H9 (cell line): Measurements from ENCODE around the gene IFIT1B. TPM values are rescaled to one million over a fixed set of nuclear protein-coding genes. Genes with fewer than 3 reads are reported as not detected.

ENCODE experiments used
- DNase-seq: peaks from one replicate; pipeline ENCODE4 v3.0.0-alpha.2; 2017
- H2AFZ ChIP-seq: one replicate; pipeline ENCODE4 v1.6.1; 2013; ENCODE audit warnings: mild to moderate bottlenecking, low read length, control low read depth, moderate library complexity
- H2AK5ac ChIP-seq: 2 replicates; pipeline ENCODE4 v1.6.1; 2013; ENCODE audit warnings: low read length, control low read depth, mixed read lengths; ENCODE audit not compliant: insufficient read length
- H2BK120ac ChIP-seq: one replicate; pipeline ENCODE4 v1.6.1; 2013; ENCODE audit warnings: low read depth, mild to moderate bottlenecking, low read length, control low read depth, inconsistent platforms; ENCODE audit not compliant: poor library complexity, severe bottlenecking
- H2BK12ac ChIP-seq: 2 replicates; pipeline ENCODE4 v1.6.1; 2013; ENCODE audit warnings: low read length, control low read depth, mixed read lengths, low read depth; ENCODE audit not compliant: insufficient read length
- H2BK15ac ChIP-seq: 2 replicates; pipeline ENCODE4 v1.6.1; 2013; ENCODE audit warnings: low read depth, low read length, control low read depth
- H2BK20ac ChIP-seq: one replicate; pipeline ENCODE4 v1.6.1; 2013; ENCODE audit warnings: low read depth, mild to moderate bottlenecking, low read length, control low read depth, inconsistent platforms; ENCODE audit not compliant: poor library complexity, severe bottlenecking
- H2BK5ac ChIP-seq: 2 replicates; pipeline ENCODE4 v1.6.1; 2013; ENCODE audit warnings: low read length, control low read depth, mixed read lengths; ENCODE audit not compliant: insufficient read length
- H3K14ac ChIP-seq: 2 replicates; pipeline ENCODE4 v1.6.1; 2013; ENCODE audit warnings: low read length, control low read depth; ENCODE audit not compliant: insufficient read depth
- H3K18ac ChIP-seq: 2 replicates; pipeline ENCODE4 v1.6.1; 2013; ENCODE audit warnings: low read depth, mild to moderate bottlenecking, mixed read lengths, low read length, control low read depth; ENCODE audit not compliant: insufficient read length
- H3K23ac ChIP-seq: 2 replicates; pipeline ENCODE4 v1.6.1; 2013; ENCODE audit warnings: low read length, control low read depth, mixed read lengths, low read depth; ENCODE audit not compliant: insufficient read length
- H3K23me2 ChIP-seq: 2 replicates; pipeline ENCODE4 v1.6.1; 2013; ENCODE audit warnings: low read depth, mild to moderate bottlenecking, mixed read lengths, low read length, control low read depth; ENCODE audit not compliant: insufficient read length, poor library complexity, severe bottlenecking
- H3K27ac ChIP-seq: 2 replicates; pipeline ENCODE4 v1.5.1; 2013; ENCODE audit warnings: low read length, control low read depth, mixed read lengths, low read depth; ENCODE audit not compliant: insufficient read length
- H3K27me3 ChIP-seq: 2 replicates; pipeline ENCODE4 v1.6.1; 2013; ENCODE audit warnings: low read length, control low read depth, inconsistent platforms; ENCODE audit not compliant: insufficient read depth
- H3K4ac ChIP-seq: 2 replicates; pipeline ENCODE4 v1.6.1; 2013; ENCODE audit warnings: low read depth, mild to moderate bottlenecking, control low read depth, inconsistent platforms, low read length, moderate library complexity
- H3K4me1 ChIP-seq: 2 replicates; pipeline ENCODE4 v1.6.1; 2013; ENCODE audit warnings: low read length, control low read depth, inconsistent platforms; ENCODE audit not compliant: insufficient read depth
- H3K4me2 ChIP-seq: 2 replicates; pipeline ENCODE4 v1.6.1; 2013; ENCODE audit warnings: low read length, control low read depth, mixed read lengths; ENCODE audit not compliant: insufficient read length, insufficient read depth
- H3K56ac ChIP-seq: 2 replicates; pipeline ENCODE4 v1.6.1; 2013; ENCODE audit warnings: low read depth, mild to moderate bottlenecking, mixed read lengths, low read length, control low read depth; ENCODE audit not compliant: insufficient read length
- H3K79me1 ChIP-seq: 2 replicates; pipeline ENCODE4 v1.6.1; 2013; ENCODE audit warnings: low read depth, mild to moderate bottlenecking, moderate library complexity, low read length, control low read depth, inconsistent platforms; ENCODE audit not compliant: insufficient read depth, poor library complexity, severe bottlenecking
- H3K79me2 ChIP-seq: 2 replicates; pipeline ENCODE4 v1.6.1; 2013; ENCODE audit warnings: low read length, control low read depth, inconsistent platforms; ENCODE audit not compliant: insufficient read depth
- H3K9ac ChIP-seq: 2 replicates; pipeline ENCODE4 v1.6.1; 2013; ENCODE audit warnings: low read length, control low read depth, mixed read lengths; ENCODE audit not compliant: insufficient read length; ENCODE audit errors: extremely low read depth
- H3K9me3 ChIP-seq: one replicate; pipeline ENCODE4 v1.6.1; 2013; ENCODE audit warnings: low read depth, low read length, inconsistent platforms; ENCODE audit not compliant: control insufficient read depth
- H3T11ph ChIP-seq: one replicate; pipeline ENCODE4 v1.6.1; 2013; ENCODE audit warnings: mild to moderate bottlenecking, low read length, control low read depth, inconsistent platforms
- H4K20me1 ChIP-seq: one replicate; pipeline ENCODE4 v1.6.1; 2013; ENCODE audit not compliant: control insufficient read depth, insufficient read length, insufficient read depth
- H4K5ac ChIP-seq: 2 replicates; pipeline ENCODE4 v1.6.1; 2013; ENCODE audit warnings: low read depth, mild to moderate bottlenecking, mixed read lengths, low read length, control low read depth; ENCODE audit not compliant: insufficient read length
- H4K8ac ChIP-seq: replicated peaks from 2 replicates; pipeline ENCODE4 v1.6.1; 2013; ENCODE audit warnings: low read length, control low read depth, mixed read lengths, low read depth; ENCODE audit not compliant: insufficient read length
- H4K91ac ChIP-seq: 2 replicates; pipeline ENCODE4 v1.6.1; 2013; ENCODE audit warnings: low read depth, mild to moderate bottlenecking, moderate library complexity, mixed read lengths, low read length, control low read depth; ENCODE audit not compliant: insufficient read length
- H3K27ac Mint-ChIP-seq, 3 experiments: 2 replicates in 2 of 3; 3 replicates in 1 of 3; pipeline ENCODE4 v1.8.0; 2020 to 2021; ENCODE audit warnings: mixed read lengths in 3 of 3, mild to moderate bottlenecking in 1 of 3, moderate library complexity in 1 of 3
- H3K27me3 Mint-ChIP-seq: 2 replicates; pipeline ENCODE4 v1.8.0; 2021; ENCODE audit warnings: low read depth, mild to moderate bottlenecking, moderate library complexity, mixed read lengths
- H3K36me3 Mint-ChIP-seq, 3 experiments: 2 replicates in 2 of 3; 3 replicates in 1 of 3; pipeline ENCODE4 v1.8.0; 2020 to 2021; ENCODE audit warnings: low read depth in 3 of 3, mixed read lengths in 3 of 3; ENCODE audit not compliant: insufficient read depth in 1 of 3
- H3K4me1 Mint-ChIP-seq, 2 experiments: 2 replicates each; pipeline ENCODE4 v1.8.0; 2020; ENCODE audit warnings: mixed read lengths in 2 of 2
- H3K4me3 Mint-ChIP-seq, 2 experiments: 2 replicates in 1 of 2; 3 replicates in 1 of 2; pipeline ENCODE4 v1.8.0; 2020 to 2021; ENCODE audit warnings: mild to moderate bottlenecking in 2 of 2, mixed read lengths in 2 of 2, moderate library complexity in 1 of 2
- H3K9me3 Mint-ChIP-seq, 2 experiments: 2 replicates in 1 of 2; 3 replicates in 1 of 2; pipeline ENCODE4 v1.8.0; 2020; ENCODE audit warnings: mild to moderate bottlenecking in 2 of 2, mixed read lengths in 2 of 2, moderate library complexity in 1 of 2
- CTCF ChIP-seq: fragments of 200-600 bp; sonication (generic); conservative IDR thresholded peaks from 3 replicates; pipeline ENCODE4 v1.8.0; 2021; ENCODE audit warnings: antibody characterized with exemption, mild to moderate bottlenecking
- WGBS: extraction: QIAGEN DNeasy Blood & Tissue Kit; methylation state at CpG from one replicate; pipeline ENCODE4 v1.1.7; 2013; ENCODE audit warnings: missing lambda C conversion rate, low lambda C conversion rate, mixed read lengths; ENCODE audit not compliant: insufficient read length; ENCODE audit errors: extremely low coverage; 5-methylcytosine and 5-hydroxymethylcytosine counted together
- total RNA-seq: library from RNA; stranded (reverse); gene quantifications from 2 replicates; pipeline ENCODE4 v1.2.1, GENCODE V29; 2021

The IFIT1B gene
- total RNA-seq, 1 experiment from 2014 or later = not detected

GRCh38 chr10:89342206-89342958, 35.5 kb upstream of the IFIT1B start:
- no peak overlapping the region for H3K27ac ChIP-seq
- H4K5ac ChIP-seq = no peak overlapping the region
- no peaks in the 10 kb centered on the region for H3K9me3 ChIP-seq
- H3K79me2 ChIP-seq = no peaks in the 10 kb centered on the region
- H2BK12ac ChIP-seq = no peak overlapping the region
- no peak overlapping the region for H3K18ac ChIP-seq
- Mint-ChIP-seq H3K36me3 (no peaks in the 10 kb centered on the region), H3K4me3 (no peak overlapping the region), H3K27me3 (no peaks in the 10 kb centered on the region), H3K4me1 (peaks cover 40% of the 10 kb centered on the region in 2 experiments), H3K27ac (no peak overlapping the region), H3K9me3 (no peaks in the 10 kb centered on the region)
- no peak overlapping the region for H3K23ac ChIP-seq
- no peak overlapping the region for H3K9ac ChIP-seq
- H2BK120ac ChIP-seq = no peak overlapping the region
- no peak overlapping the region for H4K8ac ChIP-seq
- no peaks in the 10 kb centered on the region for H3K23me2 ChIP-seq
- H4K20me1 ChIP-seq = no peaks in the 10 kb centered on the region
- H2BK20ac ChIP-seq = no peak overlapping the region
- DNase-seq = no peak
- H3K4me2 ChIP-seq = no peak overlapping the region
- no peak overlapping the region for H2AK5ac ChIP-seq
- H3K56ac ChIP-seq = no peak overlapping the region
- no CpG with 5 or more reads among the region's 3 CpGs for WGBS
- H2BK15ac ChIP-seq = no peak overlapping the region
- no peak for TF ChIP-seq CTCF
- no peaks in the 10 kb centered on the region for H3K27me3 ChIP-seq
- H2BK5ac ChIP-seq = no peak overlapping the region
- no peak overlapping the region for H4K91ac ChIP-seq
- peaks cover 13% of the 10 kb centered on the region for H3K4me1 ChIP-seq
- no peak overlapping the region for H3T11ph ChIP-seq
- H3K79me1 ChIP-seq = no peaks in the 10 kb centered on the region
- no peak overlapping the region for H3K14ac ChIP-seq
- H2AFZ ChIP-seq = no peak overlapping the region
- no peak overlapping the region for H3K4ac ChIP-seq
